HepG2 (cell line): ENCODE data around the gene ENC1. TPM values are rescaled to one million over a fixed set of nuclear protein-coding genes. Genes with fewer than 3 reads are reported as not detected.

ENCODE experiments used
- AHDC1 ChIP-seq: sonication (generic); formaldehyde crosslinking; IDR thresholded peaks from 2 replicates; pipeline ENCODE4 v1.5.1; 2020; ENCODE audit warnings: mild to moderate bottlenecking, missing genetic modification reagents, borderline replicate concordance
- BHLHE40 ChIP-seq: IDR thresholded peaks from 2 replicates; pipeline ENCODE4 v1.6.1; 2011; ENCODE audit warnings: low read length, improper control_type of control experiment
- BRCA1 ChIP-seq: sonication (generic); formaldehyde crosslinking; IDR thresholded peaks from 2 replicates; pipeline ENCODE4 v1.4.0; 2020; ENCODE audit warnings: missing genetic modification reagents
- CCAR2 ChIP-seq: fragments of 200-400 bp; formaldehyde crosslinking; optimal IDR thresholded peaks from 2 replicates; pipeline ENCODE3; 2018; ENCODE audit warnings: low read depth, mild to moderate bottlenecking, low read length, moderate library complexity
- FIP1L1 ChIP-seq: fragments of 200-400 bp; formaldehyde crosslinking; IDR thresholded peaks from 2 replicates; pipeline ENCODE4 v1.6.1; 2018; ENCODE audit warnings: low read depth, mild to moderate bottlenecking, low read length, moderate library complexity, borderline replicate concordance; ENCODE audit not compliant: insufficient read depth
- GABPB1 ChIP-seq: IDR thresholded peaks from 2 replicates; pipeline ENCODE4 v1.6.1; 2016; ENCODE audit warnings: mild to moderate bottlenecking, missing genetic modification reagents, moderate library complexity, missing compliant biosample characterization
- KDM3A ChIP-seq: IDR thresholded peaks from 2 replicates; pipeline ENCODE4 v1.6.1; 2018; ENCODE audit warnings: low read depth, missing compliant biosample characterization
- KDM6A ChIP-seq: IDR thresholded peaks from 2 replicates; pipeline ENCODE4 v1.6.1; 2016; ENCODE audit warnings: low read depth
- KLF12 ChIP-seq: sonication (generic); formaldehyde crosslinking; IDR thresholded peaks from 2 replicates; pipeline ENCODE4 v1.4.0; 2020; ENCODE audit warnings: missing genetic modification reagents, borderline replicate concordance
- KLF13 ChIP-seq: sonication (generic); formaldehyde crosslinking; IDR thresholded peaks from 2 replicates; pipeline ENCODE4 v1.4.0; 2020; ENCODE audit warnings: mild to moderate bottlenecking, missing genetic modification reagents
- NCOR1 ChIP-seq: fragments of 200-600 bp; sonication (generic); IDR thresholded peaks from 2 replicates; pipeline ENCODE4 v1.7.0; 2017; ENCODE audit warnings: antibody characterized with exemption, low read length, borderline replicate concordance
- PHF20 ChIP-seq: sonication (generic); formaldehyde crosslinking; IDR thresholded peaks from 2 replicates; pipeline ENCODE4 v1.5.0; 2020; ENCODE audit warnings: mild to moderate bottlenecking, missing genetic modification reagents
- POGZ ChIP-seq: sonication (generic); formaldehyde crosslinking; IDR thresholded peaks from 2 replicates; pipeline ENCODE4 v1.4.0; 2020; ENCODE audit warnings: mild to moderate bottlenecking, missing genetic modification reagents
- POLR2AphosphoS5 ChIP-seq: IDR thresholded peaks from 2 replicates; pipeline ENCODE4 v1.6.1; 2012; ENCODE audit warnings: low read depth, low read length
- RCOR2 ChIP-seq: IDR thresholded peaks from 2 replicates; pipeline ENCODE4 v1.6.1; 2016; ENCODE audit warnings: missing biosample characterization, missing genetic modification reagents
- SIX4 ChIP-seq: sonication (generic); formaldehyde crosslinking; IDR thresholded peaks from 2 replicates; pipeline ENCODE4 v1.4.0; 2020; ENCODE audit warnings: missing genetic modification reagents
- TEAD3 ChIP-seq: optimal IDR thresholded peaks from 2 replicates; pipeline ENCODE3; 2016; ENCODE audit warnings: borderline replicate concordance
- TMF1 ChIP-seq: sonication (generic); formaldehyde crosslinking; IDR thresholded peaks from 2 replicates; pipeline ENCODE4 v1.8.1; 2022; ENCODE audit warnings: low read depth, missing genetic modification reagents
- ZFP41 ChIP-seq: sonication (generic); formaldehyde crosslinking; IDR thresholded peaks from 2 replicates; pipeline ENCODE4 v1.4.0; 2020; ENCODE audit warnings: mild to moderate bottlenecking, missing genetic modification reagents, borderline replicate concordance
- ZNF232 ChIP-seq: sonication (generic); formaldehyde crosslinking; IDR thresholded peaks from 2 replicates; pipeline ENCODE4 v1.4.0; 2020; ENCODE audit warnings: missing genetic modification reagents, borderline replicate concordance
- ZNF431 ChIP-seq: sonication (generic); formaldehyde crosslinking; IDR thresholded peaks from 2 replicates; pipeline ENCODE4 v1.9.0; 2022; ENCODE audit warnings: missing genetic modification reagents, low read depth, mild to moderate bottlenecking, borderline replicate concordance
- ZNF546 ChIP-seq: sonication (generic); formaldehyde crosslinking; conservative IDR thresholded peaks from 2 replicates; pipeline ENCODE4 v1.8.1; 2023; ENCODE audit warnings: mild to moderate bottlenecking, missing genetic modification reagents
- ZNF597 ChIP-seq: sonication (generic); formaldehyde crosslinking; IDR thresholded peaks from 2 replicates; pipeline ENCODE4 v1.5.0; 2020; ENCODE audit warnings: missing genetic modification reagents
- ZNF615 ChIP-seq: sonication (generic); formaldehyde crosslinking; IDR thresholded peaks from 2 replicates; pipeline ENCODE4 v1.5.0; 2020; ENCODE audit warnings: mild to moderate bottlenecking, missing genetic modification reagents, borderline replicate concordance
- ZNF652 ChIP-seq: IDR thresholded peaks from 2 replicates; pipeline ENCODE4 v1.6.1; 2016; ENCODE audit warnings: low read depth, borderline replicate concordance
- ZNF782 ChIP-seq: sonication (generic); formaldehyde crosslinking; IDR thresholded peaks from 2 replicates; pipeline ENCODE4 v1.4.0; 2020; ENCODE audit warnings: missing genetic modification reagents, mild to moderate bottlenecking, borderline replicate concordance
- polyA plus RNA-seq, 8 experiments: library from polyadenylated mRNA; depleted of rRNA in 3 of 8; stranded (reverse) in 7 of 8; unstranded in 1 of 8; fragments of >200 nt; fragmentation: Illumina TruSeq in 4 of 8; extraction: Trizol in 4 of 8; gene quantifications; 2 replicates each; pipeline versions ENCODE4 v1.2.1 to v1.2.3, GENCODE V29; 2011 to 2016; ENCODE audit warnings: low read depth in 4 of 8, missing spikeins in 1 of 8, mixed read lengths in 1 of 8; ENCODE audit not compliant: insufficient read depth in 1 of 8
- total RNA-seq, 5 experiments: library from RNA; depleted of rRNA; stranded (reverse); fragments of >200 nt; fragmentation: Illumina TruSeq; extraction: Trizol; gene quantifications; 2 replicates each; pipeline ENCODE4 v1.2.3, GENCODE V29; 2016; ENCODE audit warnings: low read depth in 1 of 5

ENC1 gene
- total and polyA plus RNA-seq, 2 of the 13 experiments (the other 11 are each of a cell fraction or from before 2014, with no cell fraction given): 63.8 to 64.4 TPM

- no peak for TF ChIP-seq ZNF232 (CRISPR knock-in tag)
- peak; percentile 69 for TF ChIP-seq RCOR2 (CRISPR knock-in tag)
- TF ChIP-seq POGZ (CRISPR knock-in tag): peak; percentile 92
- no peak for TF ChIP-seq CCAR2
- TF ChIP-seq KLF13 (CRISPR knock-in tag): no peak
- TF ChIP-seq ZNF431 (CRISPR knock-in tag): no peak
- TF ChIP-seq NCOR1: no peak; the same call in 1 of the 2 replicates
- no peak for TF ChIP-seq ZNF597
- peak; percentile 98 for TF ChIP-seq POLR2AphosphoS5
- TF ChIP-seq ZFP41 (CRISPR knock-in tag): peak; percentile 69; the same call in 1 of the 2 replicates
- peak; percentile 85 for TF ChIP-seq GABPB1 (CRISPR knock-in tag)
- 0 out of 2 replicates have a peak, but pooled peaks have one; percentile 81 for TF ChIP-seq ZNF546 (CRISPR knock-in tag)
- no peak for TF ChIP-seq FIP1L1
- peak; percentile 49 for TF ChIP-seq ZNF652 (CRISPR knock-in tag)
- TF ChIP-seq SIX4: peak; percentile 52; the same call in 1 of the 2 replicates
- peak; percentile 82; the same call in 1 of the 2 replicates for TF ChIP-seq KDM3A (CRISPR knock-in tag)
- TF ChIP-seq TMF1 (CRISPR knock-in tag): peak; percentile 84; the same call in 1 of the 2 replicates
- TF ChIP-seq AHDC1 (CRISPR knock-in tag): peak; percentile 55
- no peak for TF ChIP-seq ZNF615 (CRISPR knock-in tag)
- peak; percentile 38; the same call in 1 of the 2 replicates for TF ChIP-seq KDM6A
- TF ChIP-seq BHLHE40: no peak; the same call in 1 of the 2 replicates
- no peak for TF ChIP-seq BRCA1 (CRISPR knock-in tag)
- peak; percentile 50 for TF ChIP-seq TEAD3 (CRISPR knock-in tag)
- TF ChIP-seq PHF20 (CRISPR knock-in tag): 0 out of 2 replicates have a peak, but pooled peaks have one; percentile 3
- peak; percentile 58; the same call in 1 of the 2 replicates for TF ChIP-seq ZNF782
- no peak for TF ChIP-seq KLF12 (CRISPR knock-in tag)
These were observed at the start of gene ENC1 (continued) for GRCh38 chr5:74640450-74640953.
